Caco-2 (cell line): Measurements from ENCODE around the gene USP40. TPM values are rescaled to one million over a fixed set of nuclear protein-coding genes. Genes with fewer than 3 reads are reported as not detected.

Experiments
- BruUV-seq: library from RNA; stranded (reverse); fragments of 400-500 nt; replicated peaks from 2 replicates; lab custom pipeline; 2021; lab: Mats Ljungman, UMichigan
- CTCF ChIA-PET: fragments of 300-600 bp; sonication (Branson Sonifier 250); formaldehyde crosslinking; loops from one replicate; lab custom pipeline; 2022; ENCODE audit warnings: antibody characterized with exemption; lab: Charles Lee
- POLR2A ChIA-PET: fragments of 300-600 bp; sonication (Branson Sonifier 250); formaldehyde crosslinking; loops from one replicate; lab custom pipeline; 2022; ENCODE audit warnings: antibody characterized with exemption; lab: Charles Lee
- DNase-seq, 2 experiments: peaks; one replicate each; pipeline versions ENCODE4 v3.0.0 to v3.0.0-alpha.2; 2020 to 2022
- H3K27me3 ChIP-seq: replicated peaks from 2 replicates; pipeline ENCODE4 v1.6.0; 2011; ENCODE audit warnings: low read length; ENCODE audit not compliant: control insufficient read depth, insufficient read depth
- H3K36me3 ChIP-seq: 2 replicates; pipeline ENCODE4 v1.5.1; 2011; ENCODE audit warnings: low read length; ENCODE audit not compliant: control insufficient read depth, insufficient read depth
- H3K4me1 ChIP-seq: fragments of 250-450 bp; sonication (Bioruptor Pico); 2 replicates; pipeline ENCODE4 v1.5.1; 2020; ENCODE audit warnings: mild to moderate bottlenecking
- H3K4me3 ChIP-seq: 2 replicates; pipeline ENCODE4 v1.5.1; 2011; ENCODE audit warnings: low read depth, mild to moderate bottlenecking, control low read depth, low read length
- H3K9me3 ChIP-seq: fragments of 250-450 bp; sonication (Bioruptor Pico); 2 replicates; pipeline ENCODE4 v1.5.1; 2020; ENCODE audit warnings: mild to moderate bottlenecking, moderate library complexity
- H3K27ac Mint-ChIP-seq: one replicate; pipeline ENCODE4 v1.8.0; 2022; ENCODE audit warnings: mixed read lengths; ENCODE audit not compliant: unreplicated experiment
- H3K27me3 Mint-ChIP-seq: one replicate; pipeline ENCODE4 v1.8.0; 2022; ENCODE audit warnings: mixed read lengths; ENCODE audit not compliant: insufficient read depth, unreplicated experiment
- H3K36me3 Mint-ChIP-seq: one replicate; pipeline ENCODE4 v1.8.0; 2022; ENCODE audit warnings: mild to moderate bottlenecking, mixed read lengths; ENCODE audit not compliant: insufficient read depth, unreplicated experiment
- H3K4me1 Mint-ChIP-seq: one replicate; pipeline ENCODE4 v1.8.0; 2022; ENCODE audit warnings: low read depth, mixed read lengths; ENCODE audit not compliant: unreplicated experiment
- H3K4me3 Mint-ChIP-seq: one replicate; pipeline ENCODE4 v1.8.0; 2022; ENCODE audit warnings: mild to moderate bottlenecking, moderate library complexity, mixed read lengths; ENCODE audit not compliant: unreplicated experiment
- H3K9me3 Mint-ChIP-seq: one replicate; pipeline ENCODE4 v1.8.0; 2022; ENCODE audit warnings: mixed read lengths; ENCODE audit not compliant: unreplicated experiment
- intact Hi-C: fragments of 100-400 bp; cut with micrococcal nuclease; formaldehyde crosslinking; loops from one replicate; pipeline ENCODE4 v1.10.0; 2022; ENCODE audit not compliant: unreplicated experiment
- total RNA-seq: library from RNA; stranded (reverse); gene quantifications from 2 replicates; pipeline ENCODE4 v1.2.3, GENCODE V29; 2022
- TF ChIP-seq, protein P1 (sequence below), 2 experiments: fragments of 200-600 bp in 1 of 2; IDR thresholded peaks; 1 replicate in 1 of 2; 2 replicates in 1 of 2; pipeline versions ENCODE4 v1.5.1 to v1.8.0; 2011 to 2022; ENCODE audit warnings: antibody characterized with exemption in 1 of 2, control low read depth in 1 of 2, inconsistent platforms in 1 of 2, low read depth in 1 of 2, low read length in 1 of 2, mild to moderate bottlenecking in 1 of 2, moderate library complexity in 1 of 2; ENCODE audit not compliant: insufficient read depth in 1 of 2, severe bottlenecking in 1 of 2, unreplicated experiment in 1 of 2

Gene USP40
- total RNA-seq, 1 experiment from 2014 or later, result 27.8 TPM

DNA sequence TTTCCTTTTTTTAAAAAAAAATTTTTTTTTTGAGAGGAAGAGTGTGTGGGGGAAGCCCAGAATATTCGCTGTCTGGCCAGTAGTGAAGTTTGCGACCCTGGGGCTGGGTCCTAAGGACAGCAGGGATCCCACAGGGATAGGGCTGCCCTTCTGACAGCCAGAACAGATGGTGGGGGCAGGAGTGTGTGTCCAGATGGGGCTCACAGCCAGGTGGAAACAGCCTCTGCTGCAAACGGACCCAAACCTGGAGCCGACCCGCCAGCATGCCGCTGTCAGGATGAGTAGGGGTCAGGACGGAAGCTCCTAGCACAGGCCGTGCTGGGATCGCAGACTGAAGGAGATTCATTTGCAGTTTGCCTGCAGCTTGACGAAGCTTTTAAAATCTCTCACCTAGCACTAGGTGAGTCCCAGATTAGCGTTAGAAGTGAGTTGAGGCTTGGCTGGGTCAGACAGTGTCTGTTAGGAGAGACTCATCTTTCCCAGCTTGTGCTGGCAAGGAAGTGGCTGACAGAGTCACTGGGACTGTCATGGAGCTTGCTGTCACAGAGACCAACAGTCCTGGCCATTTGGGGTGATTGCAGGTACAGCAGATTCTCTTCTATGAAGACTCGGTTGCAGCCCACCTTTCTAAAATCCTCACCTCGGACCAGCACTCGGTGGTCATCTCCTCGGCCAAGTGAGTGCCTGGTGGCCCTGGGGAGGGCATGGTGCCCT lies 118.9 kb downstream of the USP40 start:
- Histone ChIP-seq H3K36me3 (peaks cover 9% of the 10 kb centered on the region), H3K9me3 (no peaks in the 10 kb centered on the region), H3K4me3 (no peak overlapping the region), H3K4me1 (peaks cover 12% of the 10 kb centered on the region), H3K27me3 (no peaks in the 10 kb centered on the region)
- no peak overlapping the region for H3K4me3 Mint-ChIP-seq
- no peaks in the 10 kb centered on the region for H3K9me3 Mint-ChIP-seq
- ChIA-PET POLR2A (no interaction called here), CTCF (interaction anchor here (1.7 kb wide), 1 partner anchor 385 kb away, joined by 6 read pairs; no protein-coding TSS in a partner anchor)
- no peaks in the 10 kb centered on the region for H3K27me3 Mint-ChIP-seq
- H3K36me3 Mint-ChIP-seq, result peaks cover 77% of the 10 kb centered on the region
- DNase-seq, result peak in 1 of 2 experiments; percentile 8
- TF ChIP-seq, protein P1, sequence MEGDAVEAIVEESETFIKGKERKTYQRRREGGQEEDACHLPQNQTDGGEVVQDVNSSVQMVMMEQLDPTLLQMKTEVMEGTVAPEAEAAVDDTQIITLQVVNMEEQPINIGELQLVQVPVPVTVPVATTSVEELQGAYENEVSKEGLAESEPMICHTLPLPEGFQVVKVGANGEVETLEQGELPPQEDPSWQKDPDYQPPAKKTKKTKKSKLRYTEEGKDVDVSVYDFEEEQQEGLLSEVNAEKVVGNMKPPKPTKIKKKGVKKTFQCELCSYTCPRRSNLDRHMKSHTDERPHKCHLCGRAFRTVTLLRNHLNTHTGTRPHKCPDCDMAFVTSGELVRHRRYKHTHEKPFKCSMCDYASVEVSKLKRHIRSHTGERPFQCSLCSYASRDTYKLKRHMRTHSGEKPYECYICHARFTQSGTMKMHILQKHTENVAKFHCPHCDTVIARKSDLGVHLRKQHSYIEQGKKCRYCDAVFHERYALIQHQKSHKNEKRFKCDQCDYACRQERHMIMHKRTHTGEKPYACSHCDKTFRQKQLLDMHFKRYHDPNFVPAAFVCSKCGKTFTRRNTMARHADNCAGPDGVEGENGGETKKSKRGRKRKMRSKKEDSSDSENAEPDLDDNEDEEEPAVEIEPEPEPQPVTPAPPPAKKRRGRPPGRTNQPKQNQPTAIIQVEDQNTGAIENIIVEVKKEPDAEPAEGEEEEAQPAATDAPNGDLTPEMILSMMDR (IDR thresholded peaks at IDR 0.05; ENCODE audit: insufficient read depth in 1 of 2, low read depth in 1 of 2, low read length in 1 of 2, severe bottlenecking in 1 of 2, unreplicated experiment in 1 of 2), result no peak
- intact Hi-C loops, result loop anchor here (10.0 kb wide), 1 partner anchor 93 kb away; the partner anchor contains the start of gene DGKD
- BruUV-seq, result no TSS peak
- H3K27ac Mint-ChIP-seq, result peak overlapping the region; percentile 47
- peaks cover 7% of the 10 kb centered on the region for H3K4me1 Mint-ChIP-seq

DNA sequence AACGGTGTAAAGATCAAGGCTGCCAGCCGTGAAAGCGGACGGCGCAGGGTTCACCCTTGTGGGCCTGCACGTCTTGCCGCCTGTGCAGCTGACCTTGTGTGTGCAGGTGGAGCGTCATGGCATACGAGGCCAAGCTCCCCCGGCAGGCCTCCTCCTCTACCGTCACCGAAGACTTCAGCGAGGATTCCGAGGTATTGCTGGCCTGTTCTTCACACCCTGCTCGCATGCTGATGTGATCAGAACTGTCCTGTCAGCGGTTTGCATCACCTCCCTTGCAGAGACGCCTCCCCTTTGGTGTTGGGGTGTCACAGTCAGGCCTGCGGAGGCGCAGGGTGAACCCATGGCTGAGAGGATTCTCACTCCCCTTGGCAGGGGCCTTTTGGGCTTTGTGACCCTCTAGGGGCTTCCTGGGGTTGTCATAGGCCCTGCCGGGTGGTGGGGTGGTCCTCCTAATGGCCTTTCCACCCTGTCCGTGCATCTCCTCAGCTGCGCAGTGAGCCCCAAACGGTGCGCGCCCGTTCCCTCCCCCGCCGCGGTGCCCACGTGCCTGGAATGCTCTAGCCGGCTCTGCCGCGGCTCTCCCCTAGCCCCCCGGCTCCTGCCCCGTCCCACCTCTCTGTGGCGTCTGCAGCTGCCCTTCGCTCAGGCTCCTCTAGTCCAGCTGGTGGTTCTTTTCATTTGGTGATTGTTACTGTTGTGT lies 119.8 kb downstream of the USP40 start:
- Histone ChIP-seq H3K36me3 (peaks cover 9% of the 10 kb centered on the region), H3K4me3 (no peak overlapping the region), H3K4me1 (peaks cover 12% of the 10 kb centered on the region), H3K27me3 (no peaks in the 10 kb centered on the region), H3K9me3 (no peaks in the 10 kb centered on the region)
- Mint-ChIP-seq H3K36me3 (peaks cover 77% of the 10 kb centered on the region), H3K4me1 (peaks cover 7% of the 10 kb centered on the region), H3K4me3 (no peak overlapping the region), H3K27me3 (no peaks in the 10 kb centered on the region), H3K9me3 (no peaks in the 10 kb centered on the region), H3K27ac (no peak overlapping the region)
- CTCF ChIA-PET, result no interaction called here
- peak in 1 of 2 experiments; percentile 21 for DNase-seq
- POLR2A ChIA-PET, result no interaction called here
- TF ChIP-seq, protein P1 (IDR thresholded peaks at IDR 0.05; ENCODE audit: insufficient read depth in 1 of 2, low read depth in 1 of 2, low read length in 1 of 2, severe bottlenecking in 1 of 2, unreplicated experiment in 1 of 2), result no peak
- intact Hi-C loops, result loop anchor here (10.0 kb wide), 1 partner anchor 92 kb away; the partner anchor contains the start of gene DGKD
- no TSS peak for BruUV-seq

- DNase-seq, result peak in 1 of 2 experiments; percentile 8
- H3K9me3 Mint-ChIP-seq, result no peaks in the 10 kb centered on the region
- H3K36me3 Mint-ChIP-seq, result peaks cover 82% of the 10 kb centered on the region
- intact Hi-C loops, result loop anchor here (10.0 kb wide), 1 partner anchor 91 kb away; the partner anchor contains the start of gene DGKD
- H3K27ac Mint-ChIP-seq, result no peak overlapping the region
- no peaks in the 10 kb centered on the region for H3K27me3 Mint-ChIP-seq
- TF ChIP-seq, protein P1 (IDR thresholded peaks at IDR 0.05; ENCODE audit: insufficient read depth in 1 of 2, low read depth in 1 of 2, low read length in 1 of 2, severe bottlenecking in 1 of 2, unreplicated experiment in 1 of 2), result no peak
- no peaks in the 10 kb centered on the region for H3K9me3 ChIP-seq
- ChIA-PET POLR2A (no interaction called here), CTCF (no interaction called here)
- H3K4me1 ChIP-seq, result peaks cover 12% of the 10 kb centered on the region
- no TSS peak for BruUV-seq
- no peak overlapping the region for H3K4me3 ChIP-seq
- peaks cover 7% of the 10 kb centered on the region for H3K4me1 Mint-ChIP-seq
- H3K27me3 ChIP-seq, result no peaks in the 10 kb centered on the region
- H3K36me3 ChIP-seq, result peaks cover 9% of the 10 kb centered on the region
- H3K4me3 Mint-ChIP-seq, result no peak overlapping the region
Observed at GRCh38 chr2:233446121-233446520, 120.5 kb downstream of the USP40 start.
